ENCODE data around the gene ANKAR.
"Not testable (repeated sequence)": the region's sequence is repeated elsewhere in the genome, so short reads cannot be mapped to it uniquely, and the experiment has no call there.

The ANKAR gene, protein sequence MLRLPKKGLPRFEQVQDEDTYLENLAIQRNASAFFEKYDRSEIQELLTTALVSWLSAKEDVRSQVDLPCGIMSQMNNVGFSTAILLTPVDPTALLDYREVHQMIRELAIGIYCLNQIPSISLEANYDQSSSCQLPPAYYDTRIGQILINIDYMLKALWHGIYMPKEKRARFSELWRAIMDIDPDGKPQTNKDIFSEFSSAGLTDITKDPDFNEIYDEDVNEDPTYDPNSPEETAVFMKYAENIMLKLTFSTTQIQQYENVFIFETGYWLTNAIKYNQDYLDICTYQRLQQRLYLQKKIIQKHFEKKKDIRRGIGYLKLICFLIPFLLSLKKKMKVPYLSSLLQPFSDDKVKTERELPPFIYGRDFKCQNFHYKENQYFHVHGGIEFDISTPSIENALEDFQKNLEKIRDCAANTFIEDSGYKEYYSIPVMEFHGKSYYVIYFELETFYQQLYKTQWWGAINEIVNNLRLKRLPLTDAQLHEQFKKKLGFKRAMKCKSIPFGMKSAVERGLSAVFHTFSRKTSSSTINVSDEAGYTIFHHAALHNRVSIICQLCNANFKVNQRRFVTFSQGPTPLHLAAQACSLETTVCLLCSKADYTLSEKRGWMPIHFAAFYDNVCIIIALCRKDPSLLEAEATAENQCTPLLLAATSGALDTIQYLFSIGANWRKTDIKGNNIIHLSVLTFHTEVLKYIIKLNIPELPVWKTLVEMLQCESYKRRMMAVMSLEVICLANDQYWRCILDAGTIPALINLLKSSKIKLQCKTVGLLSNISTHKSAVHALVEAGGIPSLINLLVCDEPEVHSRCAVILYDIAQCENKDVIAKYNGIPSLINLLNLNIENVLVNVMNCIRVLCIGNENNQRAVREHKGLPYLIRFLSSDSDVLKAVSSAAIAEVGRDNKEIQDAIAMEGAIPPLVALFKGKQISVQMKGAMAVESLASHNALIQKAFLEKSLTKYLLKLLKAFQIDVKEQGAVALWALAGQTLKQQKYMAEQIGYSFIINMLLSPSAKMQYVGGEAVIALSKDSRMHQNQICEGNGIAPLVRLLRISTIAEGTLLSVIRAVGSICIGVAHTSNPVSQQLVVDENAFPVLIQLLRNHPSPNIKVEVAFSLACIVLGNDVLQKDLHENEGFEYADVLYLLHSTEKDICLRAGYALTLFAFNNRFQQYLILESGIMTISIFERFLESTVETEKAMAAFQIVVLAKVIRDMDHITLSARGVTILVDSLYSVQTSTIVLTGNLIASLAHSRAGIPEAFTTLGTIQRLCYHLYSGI (N-terminal part only)

DNA sequence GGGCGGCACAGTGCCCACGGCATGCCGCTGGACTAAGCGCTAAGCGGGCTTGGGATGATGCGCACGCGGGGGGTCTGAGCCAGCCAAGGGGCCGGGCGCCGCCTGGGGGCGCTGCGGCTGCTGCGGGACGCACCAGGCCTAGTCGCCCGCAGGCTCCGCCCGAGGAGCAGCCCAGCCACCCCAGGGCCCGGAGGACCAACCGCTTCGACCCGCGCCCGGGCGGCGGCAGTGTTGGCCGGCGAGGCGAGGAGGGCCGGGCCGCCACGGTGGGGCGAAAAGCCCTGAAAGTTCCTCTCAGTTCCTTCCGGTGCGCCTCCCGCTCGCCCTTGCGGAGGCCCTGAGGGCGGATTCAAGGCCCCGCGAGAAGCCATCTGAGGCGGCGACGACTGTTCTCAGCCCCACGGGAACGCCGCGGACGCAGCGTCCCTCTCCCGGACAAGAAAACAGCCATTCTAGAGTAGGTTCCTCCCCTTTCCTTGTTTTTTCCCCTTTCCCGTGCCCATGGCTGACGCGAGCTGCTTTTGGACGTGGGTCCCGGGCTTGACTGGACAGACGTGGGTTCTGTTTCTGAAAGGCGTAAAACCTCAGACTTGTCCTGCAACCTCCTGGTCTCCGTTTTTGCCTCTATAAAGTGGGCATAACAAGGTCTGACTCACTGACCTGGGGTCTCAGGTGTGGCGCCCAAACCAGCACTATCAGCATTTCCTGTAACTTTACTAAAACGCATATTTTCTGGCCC, at the start of gene ANKAR:
TSS of gene ANKAR (plus strand) at position 297 of the 739 bp plus-strand sequence. CDS start 1,821 bp downstream, outside the sequence.
- peak; percentile 94 for DNase-seq (ENCODE audit: low spot score)

DNA sequence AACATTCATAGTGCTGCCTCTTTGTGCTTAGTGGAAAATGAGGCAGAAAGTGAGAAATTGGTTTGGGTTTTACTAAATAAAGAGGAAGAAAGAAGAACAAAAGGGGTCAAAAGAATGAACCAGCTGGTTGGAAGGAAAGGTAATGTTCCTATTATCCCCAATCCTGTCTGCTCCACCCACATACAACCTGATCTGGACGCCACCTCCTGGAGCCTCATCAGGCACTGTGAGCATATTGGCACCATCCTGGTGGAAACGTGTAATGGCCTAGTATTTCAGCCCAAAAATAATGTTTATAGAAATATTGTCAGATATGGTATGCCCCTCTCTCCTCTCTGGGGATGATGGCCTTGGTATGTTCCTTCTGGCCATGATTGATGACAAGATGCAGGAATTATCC, 48.8 kb upstream of the ANKAR start:
- DNase-seq (ENCODE audit: low spot score): no peak

DNA sequence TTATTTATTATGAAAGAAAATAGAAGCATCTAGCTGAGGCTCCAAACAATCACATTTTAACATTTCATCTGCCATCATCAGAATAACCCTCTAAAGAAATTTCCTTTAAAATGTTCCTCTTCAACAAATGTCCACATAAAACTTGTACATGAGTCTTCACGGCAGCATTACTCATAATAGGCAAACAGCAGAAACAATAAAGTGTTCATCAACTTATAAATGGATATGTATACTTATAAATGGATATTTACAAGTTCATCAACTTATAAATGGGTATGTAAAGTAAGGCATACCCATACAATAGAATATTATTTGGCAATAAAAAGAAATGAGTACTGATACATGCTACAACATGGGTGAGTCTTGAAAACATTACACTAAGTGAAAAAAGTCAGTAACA, 46.7 kb upstream of the ANKAR start:
- DNase-seq (ENCODE audit: low spot score): no peak

DNA sequence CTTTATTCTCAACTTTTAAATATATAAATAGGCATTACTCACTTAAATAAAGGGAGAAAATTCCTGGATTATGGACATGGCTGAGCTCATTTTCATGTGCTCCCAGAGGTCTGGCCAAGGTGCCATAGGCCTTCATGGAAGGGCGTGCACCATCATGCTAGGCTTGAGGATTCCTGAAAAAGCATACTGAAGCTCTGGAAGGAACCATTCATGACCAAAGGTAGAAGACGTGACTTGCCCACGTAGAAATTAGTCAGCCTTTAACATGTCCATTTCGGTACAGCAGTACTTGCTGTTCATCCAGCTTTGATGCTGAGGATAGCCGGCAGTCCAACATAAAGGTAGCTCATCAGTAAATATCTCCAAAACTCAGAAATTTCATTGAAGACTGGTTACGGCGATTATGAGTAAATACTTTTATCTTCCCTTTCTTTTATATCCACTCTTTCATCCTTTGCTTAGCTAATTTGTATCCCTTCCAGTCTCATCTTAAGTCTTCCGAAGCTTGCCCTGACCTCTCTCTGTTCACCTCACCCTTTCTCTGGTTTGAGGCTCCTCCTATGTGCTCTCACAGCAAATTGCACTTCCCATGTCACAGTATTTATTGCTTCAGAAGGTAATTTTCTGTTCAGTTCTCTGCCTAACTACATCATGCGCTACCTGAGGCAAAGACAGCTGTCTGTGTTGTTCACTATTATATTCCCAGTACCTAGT, 45.5 kb upstream of the ANKAR start:
- DNase-seq (ENCODE audit: low spot score): no peak

DNA sequence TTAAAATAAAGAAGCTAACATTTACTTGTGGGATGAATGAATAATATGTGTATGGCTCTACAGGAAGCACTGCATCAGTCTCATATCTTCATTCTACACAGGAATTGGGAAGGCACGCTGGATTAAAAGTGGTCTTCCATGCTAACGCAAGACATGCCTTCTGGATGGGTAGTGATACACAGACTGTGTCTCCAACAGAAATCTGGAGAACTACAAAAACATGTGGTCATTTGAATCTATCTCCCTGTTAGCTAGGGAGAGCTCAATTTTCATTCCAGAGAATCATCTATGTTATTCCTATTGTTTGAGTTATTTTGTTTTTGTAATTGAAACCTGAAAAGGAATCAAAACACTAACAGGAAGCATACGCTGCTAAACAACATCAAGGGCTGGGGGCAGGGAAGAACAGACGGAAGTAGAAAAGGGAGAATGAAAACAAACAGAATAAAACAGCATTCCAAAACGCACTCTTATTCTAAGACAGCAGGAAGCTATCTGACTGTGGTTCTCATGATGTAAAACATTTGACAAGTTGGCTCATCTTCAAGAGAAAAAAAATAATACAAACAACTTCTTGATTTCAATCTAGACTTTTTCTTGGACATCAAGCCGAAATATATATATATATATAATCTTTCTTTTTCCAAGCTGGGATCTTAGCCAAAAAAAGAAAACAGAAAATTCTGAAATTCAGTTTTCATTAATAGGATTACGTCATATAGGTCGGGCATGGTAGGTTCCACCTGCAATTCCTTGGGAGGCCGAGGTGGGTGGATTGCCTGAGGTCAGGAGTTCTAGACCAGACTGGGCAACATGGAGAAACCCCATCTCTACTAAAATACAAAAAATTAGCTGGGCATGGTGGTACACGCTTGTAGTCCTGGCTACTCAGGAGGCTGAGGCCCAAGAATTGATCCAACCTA, 44.7 kb upstream of the ANKAR start:
- DNase-seq (ENCODE audit: low spot score): peak; percentile 17

DNA sequence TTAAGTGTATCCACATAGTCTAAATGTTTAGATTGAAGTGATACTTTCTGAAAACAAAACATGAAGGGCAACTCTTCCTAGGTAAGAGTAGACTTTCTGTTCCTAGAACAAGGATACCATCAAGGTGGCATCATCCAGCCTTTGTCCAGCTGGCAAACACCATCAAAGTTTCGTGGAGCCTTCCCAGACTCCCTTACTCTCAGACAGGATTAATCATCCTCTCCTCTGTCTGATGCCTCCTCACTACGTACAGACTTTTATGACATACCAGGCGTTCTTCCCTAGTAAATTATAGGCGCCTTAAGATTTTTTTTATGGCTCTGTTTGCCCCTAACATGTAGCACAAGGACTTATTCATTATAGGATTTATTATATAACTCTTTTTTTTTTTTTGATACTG, 42.6 kb upstream of the ANKAR start:
- no peak for DNase-seq (ENCODE audit: low spot score)

DNA sequence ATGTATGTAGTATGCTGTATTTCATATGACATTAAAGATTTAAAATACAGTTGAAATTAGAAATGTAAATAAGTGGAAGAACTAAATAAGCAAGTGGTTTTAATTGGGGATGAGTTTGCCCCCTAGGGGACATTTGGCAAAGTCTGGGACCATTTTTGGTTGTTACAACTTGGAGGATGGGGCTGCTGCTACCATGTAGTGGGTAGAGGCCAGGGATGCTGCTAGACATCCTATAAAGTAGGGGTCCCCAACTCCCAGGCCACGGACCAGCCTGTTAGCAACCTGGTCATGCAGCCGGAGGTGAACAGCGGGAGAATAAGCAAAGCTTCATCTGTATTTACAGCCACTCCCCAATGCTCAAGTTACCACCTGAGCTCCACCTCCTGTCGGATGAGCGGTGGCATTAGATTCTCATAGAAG, 41.1 kb upstream of the ANKAR start:
- DNase-seq (ENCODE audit: low spot score): no peak

DNA sequence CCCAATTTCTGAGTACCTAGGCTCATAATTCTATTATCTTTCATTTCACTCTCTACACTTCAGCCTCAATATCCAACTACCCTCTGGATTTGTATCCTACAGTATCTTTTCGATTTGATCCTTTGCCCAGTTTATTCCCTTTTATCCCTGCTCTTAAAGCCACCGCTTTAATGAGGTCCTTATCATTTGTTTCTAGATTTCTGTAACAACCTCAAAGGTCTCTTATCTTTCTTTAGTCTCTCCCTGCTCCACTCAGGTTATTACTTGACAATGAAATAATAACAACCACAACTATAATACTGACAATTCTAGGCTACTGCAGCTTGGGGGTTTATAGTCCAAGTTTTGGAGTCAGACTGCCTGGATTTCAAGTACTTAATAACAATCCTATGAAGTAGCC, 39.1 kb upstream of the ANKAR start:
- no peak for DNase-seq (ENCODE audit: low spot score)

DNA sequence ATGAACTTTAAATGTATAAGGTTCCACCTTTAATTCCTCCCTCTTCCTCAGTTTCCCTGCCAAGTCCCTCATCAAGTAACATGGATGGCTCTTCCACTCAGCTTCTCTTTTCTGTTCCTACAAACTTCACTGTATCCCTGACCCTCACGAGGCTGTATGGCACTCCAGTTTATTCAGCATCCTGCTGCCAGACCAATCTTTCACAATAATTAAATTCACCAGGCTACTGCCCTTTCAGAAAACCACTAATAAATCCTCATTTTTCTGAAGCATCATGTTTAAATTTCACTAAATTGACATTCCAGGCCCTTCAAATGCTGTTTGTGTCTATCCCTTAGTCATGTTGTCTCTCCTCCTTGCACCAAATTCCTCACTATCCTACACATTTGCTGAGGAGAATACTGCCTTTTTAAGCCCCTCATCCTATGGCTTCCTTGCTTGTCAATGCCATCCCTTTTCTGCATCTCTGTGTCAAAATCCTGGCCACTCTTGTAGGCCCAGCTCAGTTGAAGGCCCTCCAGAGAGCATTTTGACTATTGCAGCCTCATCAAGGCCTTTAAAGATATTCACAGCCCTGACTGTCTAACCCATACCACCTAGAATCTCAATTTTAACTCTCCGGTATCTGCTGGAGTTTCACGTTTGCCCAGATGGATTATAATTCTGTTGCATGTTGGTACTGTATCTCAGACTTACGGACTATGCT, 36.0 kb upstream of the ANKAR start:
- DNase-seq (ENCODE audit: low spot score): no peak

DNA sequence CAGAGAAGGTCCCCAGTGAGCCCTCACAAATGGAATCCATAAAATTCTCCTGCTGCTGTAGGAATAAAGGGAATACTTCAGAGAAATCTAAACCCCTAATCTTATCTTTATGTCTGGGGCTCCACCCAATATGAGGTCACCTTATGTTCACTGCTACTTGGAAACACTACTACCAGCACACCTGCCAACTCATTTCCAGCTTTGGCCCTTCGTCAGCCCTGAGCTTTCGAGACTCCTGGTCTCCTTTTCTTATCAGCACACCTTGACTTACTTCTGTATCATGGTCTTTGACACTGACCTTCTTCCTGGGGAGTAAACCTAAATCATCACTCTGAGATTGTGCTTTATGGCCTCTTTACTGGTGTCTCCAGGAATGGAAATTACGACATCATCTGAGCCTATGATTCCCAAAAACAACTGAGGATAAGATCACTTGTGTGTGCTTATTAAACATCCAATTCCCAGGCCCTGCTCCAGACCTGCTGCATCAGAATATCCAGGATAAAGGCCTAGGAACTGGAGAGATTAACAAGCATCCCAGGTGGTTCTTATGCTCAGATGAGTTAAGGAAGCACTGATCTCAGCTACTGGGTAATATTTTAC, 35.4 kb upstream of the ANKAR start:
- DNase-seq (ENCODE audit: low spot score): no peak

DNA sequence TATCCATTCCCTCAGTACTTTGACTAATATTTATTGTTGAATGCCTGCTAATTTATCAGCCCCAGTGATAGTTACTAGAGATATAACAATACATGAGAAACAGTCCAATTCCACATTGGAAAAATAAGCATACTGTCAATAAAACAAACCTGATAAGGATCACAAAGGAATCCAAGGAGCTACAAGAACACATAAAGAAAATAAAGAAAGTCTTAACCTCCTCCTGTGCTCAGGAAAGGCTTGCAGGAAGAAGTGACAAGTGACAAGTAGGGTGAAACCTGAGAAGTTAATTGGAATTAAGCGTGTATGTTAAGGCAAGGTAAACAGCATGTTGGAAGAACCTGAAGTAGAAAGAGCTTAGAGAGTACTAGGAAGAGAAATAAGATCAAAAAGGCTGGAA, 33.5 kb upstream of the ANKAR start:
- no peak for DNase-seq (ENCODE audit: low spot score)

DNA sequence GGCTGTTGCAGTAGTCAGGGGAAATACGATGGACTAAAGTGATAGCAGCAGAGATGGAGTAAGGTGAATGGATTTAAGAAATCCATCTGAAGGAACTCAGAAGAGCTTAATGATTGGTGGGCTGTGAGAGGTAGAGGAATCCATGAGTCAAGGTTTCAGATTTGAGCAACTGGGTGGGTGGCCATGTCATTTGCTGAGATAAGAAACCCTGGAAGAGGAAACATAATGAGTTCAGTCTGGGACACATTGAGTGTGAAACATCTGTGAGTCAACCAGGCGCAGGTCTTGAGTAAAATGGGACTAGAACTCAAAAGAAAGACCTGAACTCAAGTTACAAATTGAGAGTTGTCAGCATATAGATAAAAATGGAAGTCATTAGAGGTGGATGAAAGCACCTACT, 32.9 kb upstream of the ANKAR start:
- DNase-seq (ENCODE audit: low spot score): no peak

DNA sequence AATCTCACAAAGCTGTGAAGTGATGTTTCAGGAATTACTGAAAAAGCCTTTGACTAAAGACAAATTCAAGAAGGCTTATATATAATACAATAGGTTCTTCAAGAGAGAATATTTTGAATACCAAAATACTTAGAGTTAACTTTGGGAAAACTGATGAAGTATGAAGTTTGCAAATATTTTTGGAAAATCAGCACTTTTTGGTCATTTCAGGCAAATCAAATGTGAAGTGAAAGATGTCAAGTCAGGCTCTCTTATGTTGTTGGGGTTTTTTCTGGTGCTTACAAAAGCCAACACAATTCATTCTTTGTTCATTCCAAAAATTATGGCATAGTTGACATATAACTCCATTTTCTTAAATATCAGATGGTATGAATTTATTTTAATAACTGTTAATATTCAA, 27.9 kb upstream of the ANKAR start:
- DNase-seq (ENCODE audit: low spot score): no peak

DNA sequence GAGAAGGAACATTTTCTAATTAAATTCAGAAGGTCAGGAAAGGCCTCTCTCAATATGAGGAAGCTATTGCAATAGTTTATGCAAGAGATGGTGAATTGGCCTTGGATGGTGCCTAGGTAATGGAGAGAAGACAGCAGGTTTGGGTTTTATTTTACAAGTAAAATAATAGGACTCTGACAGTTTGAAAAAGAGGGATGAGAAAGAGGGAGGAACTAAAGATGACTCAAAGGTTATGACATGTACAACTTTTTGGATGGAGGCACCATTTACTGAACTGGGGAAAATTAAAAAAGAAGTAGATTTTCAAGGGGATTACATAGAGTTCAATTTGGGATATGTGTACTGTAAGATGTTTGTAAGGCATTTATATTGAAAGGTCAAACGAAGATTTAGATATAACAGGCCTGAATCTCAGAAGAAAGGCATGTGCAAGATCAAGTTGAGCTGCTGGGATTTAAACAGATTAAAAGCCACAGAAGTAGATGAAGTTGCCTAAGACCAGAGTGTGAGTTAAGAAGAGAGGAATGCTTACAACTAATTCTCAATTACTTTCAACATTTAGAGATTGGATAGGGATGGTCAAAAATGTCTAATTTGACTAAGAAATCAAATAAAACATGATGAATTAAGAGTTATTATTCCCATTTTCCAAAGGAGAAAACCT, 25.5 kb upstream of the ANKAR start:
- no peak for DNase-seq (ENCODE audit: low spot score)

DNA sequence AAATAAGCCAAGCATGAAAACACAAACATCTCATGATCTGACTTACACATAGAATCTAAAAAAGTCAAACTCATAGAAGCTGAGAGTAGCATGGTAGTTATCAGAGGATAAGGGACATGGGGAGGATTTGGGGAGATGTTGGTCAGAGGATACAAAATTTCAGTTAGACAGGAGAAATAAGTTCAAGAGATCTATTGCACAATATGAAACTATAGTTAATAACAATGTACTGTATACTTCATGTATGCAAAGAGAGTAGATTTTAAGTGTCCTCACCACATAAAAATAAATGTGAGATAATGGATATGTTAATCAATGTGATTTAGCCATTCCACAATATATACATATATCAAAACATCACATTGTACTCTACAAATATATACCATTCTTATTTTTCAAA, 23.2 kb upstream of the ANKAR start:
- DNase-seq (ENCODE audit: low spot score): no peak

DNA sequence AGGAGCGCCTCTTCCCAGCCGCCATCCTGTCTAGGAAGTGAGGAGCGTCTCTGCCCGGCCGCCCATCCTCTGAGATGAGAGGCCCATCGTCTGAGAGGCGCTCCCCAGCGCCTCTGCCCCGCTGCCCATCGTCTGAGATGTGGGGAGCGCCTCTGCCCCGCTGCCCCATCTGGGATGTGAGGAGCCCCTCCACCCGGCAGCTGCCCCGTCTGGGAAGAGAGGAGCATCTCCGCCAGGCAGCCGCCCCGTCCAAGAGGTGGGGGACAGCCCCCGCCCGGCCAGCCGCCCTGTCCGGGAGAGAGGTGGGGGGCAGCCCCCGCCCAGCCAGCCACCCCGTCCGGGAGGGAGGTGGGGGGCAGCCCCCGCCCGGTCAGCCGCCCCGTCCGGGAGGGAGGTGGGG, 21.0 kb upstream of the ANKAR start:
- not testable (repeated sequence) for DNase-seq (ENCODE audit: low spot score)

DNA sequence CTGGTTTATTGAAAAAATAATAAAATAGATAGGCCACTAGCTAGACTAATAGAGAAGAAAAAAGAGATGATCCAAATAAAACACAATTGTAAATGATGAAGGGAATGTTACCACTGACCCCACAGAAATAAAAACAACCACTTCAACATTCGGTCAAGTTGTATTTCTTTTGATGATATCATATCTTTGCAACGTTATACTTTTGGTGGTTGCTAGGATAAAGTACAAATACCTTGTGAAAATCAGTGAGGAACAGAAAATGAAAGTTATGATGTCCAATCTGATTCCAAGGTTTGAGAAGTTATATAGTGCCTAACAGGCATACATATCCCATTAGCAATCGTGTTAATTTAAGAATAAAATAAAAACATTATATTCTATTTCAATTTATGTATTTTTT, 19.8 kb upstream of the ANKAR start:
- no peak for DNase-seq (ENCODE audit: low spot score)

DNA sequence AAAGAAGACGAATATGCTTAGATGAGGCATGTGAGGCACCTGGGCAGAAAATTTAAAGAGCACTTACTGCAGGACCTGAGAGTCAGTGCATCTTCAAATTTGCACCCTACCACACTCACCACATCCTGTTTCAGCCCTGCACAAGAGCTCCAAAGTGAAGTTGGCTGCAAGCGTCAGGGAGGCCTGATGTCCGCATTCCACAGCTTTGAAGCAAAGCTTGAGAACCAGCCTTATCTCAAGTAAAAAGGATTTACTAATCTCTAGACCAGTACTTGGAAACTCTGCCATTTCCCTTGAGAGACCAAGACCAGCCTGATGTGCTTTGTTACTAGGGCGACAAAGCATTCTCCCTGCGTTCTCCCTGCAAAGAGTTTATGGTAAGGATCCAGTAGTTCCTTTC, 16.6 kb upstream of the ANKAR start:
- no peak for DNase-seq (ENCODE audit: low spot score)

All from AG08395 (cell line).